Measurements from ENCODE around the gene PDE6D.

The PDE6D gene

GRCh38 chr2:231780909-231781797 is at the start of gene PDE6D:
Gene PDE6D, minus strand, starts transcription at chr2:231781282. Its CDS starts 168 bp downstream, at chr2:231781114.
- H3K27ac ChIP-seq: peak within 1 kb of the TSS; percentile 67

GRCh38 chr2:231821908-231822307 is 40.8 kb upstream of the PDE6D start:
- H3K27ac ChIP-seq: no peak overlapping the region

More at GRCh38 chr2:231780909-231781797, at the start of gene PDE6D:
- TF ChIP-seq, protein P1, sequence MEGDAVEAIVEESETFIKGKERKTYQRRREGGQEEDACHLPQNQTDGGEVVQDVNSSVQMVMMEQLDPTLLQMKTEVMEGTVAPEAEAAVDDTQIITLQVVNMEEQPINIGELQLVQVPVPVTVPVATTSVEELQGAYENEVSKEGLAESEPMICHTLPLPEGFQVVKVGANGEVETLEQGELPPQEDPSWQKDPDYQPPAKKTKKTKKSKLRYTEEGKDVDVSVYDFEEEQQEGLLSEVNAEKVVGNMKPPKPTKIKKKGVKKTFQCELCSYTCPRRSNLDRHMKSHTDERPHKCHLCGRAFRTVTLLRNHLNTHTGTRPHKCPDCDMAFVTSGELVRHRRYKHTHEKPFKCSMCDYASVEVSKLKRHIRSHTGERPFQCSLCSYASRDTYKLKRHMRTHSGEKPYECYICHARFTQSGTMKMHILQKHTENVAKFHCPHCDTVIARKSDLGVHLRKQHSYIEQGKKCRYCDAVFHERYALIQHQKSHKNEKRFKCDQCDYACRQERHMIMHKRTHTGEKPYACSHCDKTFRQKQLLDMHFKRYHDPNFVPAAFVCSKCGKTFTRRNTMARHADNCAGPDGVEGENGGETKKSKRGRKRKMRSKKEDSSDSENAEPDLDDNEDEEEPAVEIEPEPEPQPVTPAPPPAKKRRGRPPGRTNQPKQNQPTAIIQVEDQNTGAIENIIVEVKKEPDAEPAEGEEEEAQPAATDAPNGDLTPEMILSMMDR (conservative IDR thresholded peaks at IDR 0.05): no peak
- TF ChIP-seq ZFX (IDR thresholded peaks at IDR 0.05): peak; percentile 12; the same call in 1 of the 2 replicates

DNA sequence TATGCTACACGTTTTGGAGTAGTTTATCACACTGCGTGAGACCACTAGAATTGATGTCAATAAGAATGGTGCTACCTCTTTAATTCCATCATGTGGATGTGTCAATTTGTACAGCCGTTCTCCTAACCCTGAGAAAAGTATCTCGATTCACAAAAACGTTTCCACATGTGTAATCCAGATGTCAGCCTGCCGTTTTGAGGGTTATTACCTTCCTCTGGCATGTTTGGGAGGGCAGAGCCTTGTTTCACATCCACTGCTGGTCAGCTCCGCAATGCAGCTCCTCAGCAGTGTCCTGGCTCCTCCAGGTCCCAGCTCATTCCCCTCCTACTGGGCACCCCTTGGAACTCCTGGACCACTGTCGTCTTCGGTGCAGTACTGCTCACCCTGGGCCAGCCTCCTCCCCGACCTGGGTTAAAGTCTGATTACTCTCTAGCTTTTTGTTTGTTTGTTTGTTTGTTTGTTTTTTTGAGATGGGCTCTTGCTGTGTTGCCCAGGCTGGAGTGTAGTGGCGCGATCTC is 39.8 kb upstream of the PDE6D start:
- TF ChIP-seq, protein P1 (conservative IDR thresholded peaks at IDR 0.05): no peak
- TF ChIP-seq ZFX (IDR thresholded peaks at IDR 0.05): no peak
- H3K27ac ChIP-seq: no peak overlapping the region

More at GRCh38 chr2:231821908-231822307, 40.8 kb upstream of the PDE6D start:
- no peak for TF ChIP-seq ZFX (IDR thresholded peaks at IDR 0.05)
- TF ChIP-seq, protein P1 (conservative IDR thresholded peaks at IDR 0.05): no peak

DNA sequence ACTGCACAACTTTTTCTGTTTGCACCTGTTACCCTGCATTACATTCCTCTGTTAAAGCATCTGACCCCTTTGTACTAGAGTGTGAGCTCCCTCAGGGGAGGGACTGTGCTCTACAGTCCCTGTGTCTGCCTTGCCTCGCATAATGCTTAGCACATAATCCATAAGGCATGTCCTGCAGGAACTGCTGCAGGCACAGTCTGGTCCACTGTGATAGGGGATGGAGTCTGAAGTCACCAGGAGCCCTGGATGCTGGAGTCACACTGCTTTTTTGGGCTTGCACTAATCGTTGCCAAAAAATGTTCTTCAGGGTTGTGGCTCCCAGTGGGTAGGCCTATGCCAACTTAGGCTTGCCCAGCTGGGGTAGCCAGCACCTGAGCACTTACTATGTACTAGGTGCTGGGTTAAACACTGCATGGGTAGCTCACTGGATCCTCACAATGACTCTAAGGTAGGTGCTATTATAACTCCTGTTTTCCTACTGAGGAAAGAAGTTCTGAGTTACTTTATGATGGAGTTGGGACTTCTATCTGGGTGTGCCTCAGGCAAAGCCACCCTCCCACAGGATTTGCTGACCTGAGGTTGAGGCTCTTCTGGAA is 38.5 kb upstream of the PDE6D start:
- H3K27ac ChIP-seq: no peak overlapping the region
- no peak for TF ChIP-seq ZFX (IDR thresholded peaks at IDR 0.05)
- TF ChIP-seq, protein P1 (conservative IDR thresholded peaks at IDR 0.05): no peak

DNA sequence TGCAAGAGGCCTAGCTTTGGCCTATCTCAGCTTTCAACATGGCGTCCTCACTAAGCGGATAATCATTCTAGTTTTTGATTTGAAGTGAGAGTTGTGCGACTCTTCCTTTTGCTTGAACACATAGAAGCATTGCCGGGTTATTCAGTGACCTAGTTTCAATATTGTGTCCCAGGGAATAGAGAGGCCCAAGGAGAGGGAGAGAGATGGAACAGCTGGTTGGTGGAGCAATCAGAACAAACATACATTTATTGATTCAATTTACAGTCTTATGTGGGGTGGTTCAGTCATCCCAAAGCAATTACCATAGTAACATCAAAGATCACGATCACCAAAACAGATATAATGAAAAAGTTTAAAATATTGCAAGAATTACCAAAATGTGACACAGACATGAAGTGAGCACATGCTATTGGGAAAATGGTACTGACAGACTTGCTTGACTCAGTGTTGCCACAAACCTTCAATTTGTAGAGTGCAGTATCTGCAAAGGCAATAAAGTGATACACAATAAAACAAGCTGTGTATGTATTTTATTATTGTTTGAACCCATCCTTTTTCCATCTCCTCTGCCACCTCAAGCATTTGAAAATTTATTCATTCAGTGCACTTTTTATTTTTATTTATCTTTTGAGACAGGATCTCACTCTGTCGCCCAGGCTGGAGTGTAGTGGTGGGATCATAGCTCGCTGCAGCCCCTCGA is 35.4 kb upstream of the PDE6D start:
- no peak for TF ChIP-seq ZFX (IDR thresholded peaks at IDR 0.05)
- TF ChIP-seq, protein P1 (conservative IDR thresholded peaks at IDR 0.05): no peak
- no peak overlapping the region for H3K27ac ChIP-seq

GRCh38 chr2:231810905-231811304 is 29.8 kb upstream of the PDE6D start:
- no peak overlapping the region for H3K27ac ChIP-seq
- TF ChIP-seq, protein P1 (conservative IDR thresholded peaks at IDR 0.05): no peak
